ENCODE measurements around the gene LDHA.

LDHA gene

DNA sequence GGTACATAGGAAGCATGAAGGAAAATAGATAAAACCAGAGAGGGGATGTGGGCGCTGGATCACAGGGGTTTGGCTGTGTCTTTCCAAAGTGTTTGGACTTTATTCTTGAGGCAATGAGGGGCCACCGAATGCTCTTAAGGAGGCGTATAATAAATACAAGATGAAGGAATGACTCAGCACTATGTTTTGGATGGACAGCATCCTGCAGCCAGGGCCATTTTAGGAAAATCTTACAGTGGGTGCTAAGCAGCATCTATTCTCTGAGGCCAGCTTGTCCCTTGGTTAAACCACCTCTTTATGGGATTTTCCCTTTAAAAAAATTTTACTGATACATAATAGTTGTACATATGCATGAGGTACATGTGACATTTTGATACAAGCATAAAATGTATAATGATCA is 4.3 kb upstream of the LDHA start:
- no peak overlapping the region for H3K27ac ChIP-seq
- TF ChIP-seq, protein P1, sequence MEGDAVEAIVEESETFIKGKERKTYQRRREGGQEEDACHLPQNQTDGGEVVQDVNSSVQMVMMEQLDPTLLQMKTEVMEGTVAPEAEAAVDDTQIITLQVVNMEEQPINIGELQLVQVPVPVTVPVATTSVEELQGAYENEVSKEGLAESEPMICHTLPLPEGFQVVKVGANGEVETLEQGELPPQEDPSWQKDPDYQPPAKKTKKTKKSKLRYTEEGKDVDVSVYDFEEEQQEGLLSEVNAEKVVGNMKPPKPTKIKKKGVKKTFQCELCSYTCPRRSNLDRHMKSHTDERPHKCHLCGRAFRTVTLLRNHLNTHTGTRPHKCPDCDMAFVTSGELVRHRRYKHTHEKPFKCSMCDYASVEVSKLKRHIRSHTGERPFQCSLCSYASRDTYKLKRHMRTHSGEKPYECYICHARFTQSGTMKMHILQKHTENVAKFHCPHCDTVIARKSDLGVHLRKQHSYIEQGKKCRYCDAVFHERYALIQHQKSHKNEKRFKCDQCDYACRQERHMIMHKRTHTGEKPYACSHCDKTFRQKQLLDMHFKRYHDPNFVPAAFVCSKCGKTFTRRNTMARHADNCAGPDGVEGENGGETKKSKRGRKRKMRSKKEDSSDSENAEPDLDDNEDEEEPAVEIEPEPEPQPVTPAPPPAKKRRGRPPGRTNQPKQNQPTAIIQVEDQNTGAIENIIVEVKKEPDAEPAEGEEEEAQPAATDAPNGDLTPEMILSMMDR (conservative IDR thresholded peaks at IDR 0.05; ENCODE audit: low read depth) = no peak
- no peak for DNase-seq (ENCODE audit: low spot score)
- ChIA-PET CTCF (no interaction called here), POLR2A (ENCODE audit: low non-redundant PET) (no interaction called here)

DNA sequence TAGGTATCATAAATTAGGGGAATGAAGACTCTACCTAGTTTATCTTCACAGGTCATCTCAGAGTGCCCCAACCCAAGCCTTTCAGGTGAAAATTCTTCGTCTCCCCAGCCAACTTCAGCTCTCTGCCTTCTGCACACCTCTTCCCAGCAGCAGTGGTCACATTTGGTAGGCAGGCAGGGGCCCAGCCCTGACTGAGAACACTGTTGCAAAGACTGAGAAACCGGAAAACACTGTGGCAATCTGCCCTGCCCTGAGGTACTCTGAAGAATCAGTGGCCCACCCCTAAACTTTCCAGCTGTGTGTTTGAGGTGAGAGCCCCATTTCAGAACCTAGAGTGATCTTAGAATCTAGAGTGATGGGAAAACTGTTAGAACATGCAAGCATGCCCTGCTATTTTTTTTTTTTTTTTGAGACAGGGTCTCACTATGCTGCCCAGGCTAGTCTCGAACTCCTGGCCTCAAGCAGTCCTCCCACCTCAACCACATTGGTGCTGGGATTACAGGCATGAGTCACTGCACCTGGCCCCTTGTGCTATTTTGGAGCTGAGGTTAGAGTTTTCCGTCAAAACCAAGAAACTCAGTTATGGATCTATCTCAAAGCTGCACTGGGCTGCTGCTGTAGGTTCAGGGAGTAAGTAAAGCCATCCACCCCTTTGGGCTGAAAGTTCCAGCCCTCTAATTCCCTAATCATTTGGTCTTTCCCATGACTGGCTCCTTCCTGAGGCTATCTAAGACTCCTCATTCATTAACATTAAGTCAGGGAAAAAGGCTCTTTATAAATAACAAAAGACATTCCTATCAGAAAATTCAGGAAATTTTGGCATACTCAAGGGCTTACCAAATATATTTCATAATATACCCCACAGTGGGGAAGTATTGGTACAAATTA is 1.7 kb upstream of the LDHA start:
- peak overlapping the region; percentile 98 for H3K27ac ChIP-seq
- CTCF ChIA-PET = interaction anchor here (0.6 to 0.7 kb wide), 3 partner anchors 8 to 286 kb away, joined by 3 to 4 read pairs (median 3); no protein-coding TSS in a partner anchor

DNA sequence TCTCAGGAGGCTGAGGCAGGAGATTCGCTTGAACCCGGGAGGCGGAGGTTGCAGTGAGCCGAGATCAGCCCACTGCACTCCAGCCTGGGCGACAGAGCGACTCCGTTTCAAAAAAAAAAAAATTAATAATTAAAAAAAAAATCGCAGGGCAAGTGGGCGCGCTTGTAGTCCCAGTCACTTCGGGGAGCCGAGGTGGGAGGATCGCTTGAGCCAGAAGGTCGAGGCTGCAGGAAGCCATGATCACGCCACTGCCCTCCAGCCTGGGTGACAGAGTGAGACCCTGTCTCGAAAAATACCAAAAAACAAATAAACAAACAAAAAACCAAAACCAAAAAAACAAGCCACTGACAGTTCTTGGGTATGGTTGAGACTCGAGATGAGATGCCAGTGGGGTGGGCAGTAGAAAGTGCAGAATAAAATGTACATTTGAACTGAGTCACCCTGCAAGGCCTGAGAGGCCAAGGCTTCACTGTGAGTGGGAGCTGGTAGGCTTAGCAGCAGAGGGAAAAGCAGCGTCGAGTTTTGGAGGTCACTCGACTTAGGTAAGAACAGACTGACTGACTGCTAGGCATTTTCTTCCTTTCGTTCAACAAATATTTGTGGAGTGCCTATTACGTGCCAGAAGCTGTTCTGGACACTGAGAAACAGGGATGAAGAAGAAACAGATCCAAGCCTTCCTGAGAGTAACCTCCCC is 635 bp upstream of the LDHA start:
- H3K27ac ChIP-seq = peak overlapping the region; percentile 98
- DNase-seq (ENCODE audit: low spot score) = no peak
- TF ChIP-seq, protein P1 (conservative IDR thresholded peaks at IDR 0.05; ENCODE audit: low read depth) = no peak
- ChIA-PET POLR2A (ENCODE audit: low non-redundant PET) (interaction anchor here (0.6 to 2.9 kb wide), 4 partner anchors 10 to 1783 kb away, joined by 3 to 38 read pairs (median 8); partner anchors contain the start of genes GTF2H1 and HPS5), CTCF (interaction anchor here (0.6 kb wide), 1 partner anchor 150 kb away, joined by 3 read pairs; no protein-coding TSS in a partner anchor)

More for the DNA sequence above, 1.7 kb upstream of the LDHA start:
- POLR2A ChIA-PET (ENCODE audit: low non-redundant PET) = no interaction called here
- DNase-seq (ENCODE audit: low spot score) = no peak
- TF ChIP-seq, protein P1 (conservative IDR thresholded peaks at IDR 0.05; ENCODE audit: low read depth) = no peak

DNA sequence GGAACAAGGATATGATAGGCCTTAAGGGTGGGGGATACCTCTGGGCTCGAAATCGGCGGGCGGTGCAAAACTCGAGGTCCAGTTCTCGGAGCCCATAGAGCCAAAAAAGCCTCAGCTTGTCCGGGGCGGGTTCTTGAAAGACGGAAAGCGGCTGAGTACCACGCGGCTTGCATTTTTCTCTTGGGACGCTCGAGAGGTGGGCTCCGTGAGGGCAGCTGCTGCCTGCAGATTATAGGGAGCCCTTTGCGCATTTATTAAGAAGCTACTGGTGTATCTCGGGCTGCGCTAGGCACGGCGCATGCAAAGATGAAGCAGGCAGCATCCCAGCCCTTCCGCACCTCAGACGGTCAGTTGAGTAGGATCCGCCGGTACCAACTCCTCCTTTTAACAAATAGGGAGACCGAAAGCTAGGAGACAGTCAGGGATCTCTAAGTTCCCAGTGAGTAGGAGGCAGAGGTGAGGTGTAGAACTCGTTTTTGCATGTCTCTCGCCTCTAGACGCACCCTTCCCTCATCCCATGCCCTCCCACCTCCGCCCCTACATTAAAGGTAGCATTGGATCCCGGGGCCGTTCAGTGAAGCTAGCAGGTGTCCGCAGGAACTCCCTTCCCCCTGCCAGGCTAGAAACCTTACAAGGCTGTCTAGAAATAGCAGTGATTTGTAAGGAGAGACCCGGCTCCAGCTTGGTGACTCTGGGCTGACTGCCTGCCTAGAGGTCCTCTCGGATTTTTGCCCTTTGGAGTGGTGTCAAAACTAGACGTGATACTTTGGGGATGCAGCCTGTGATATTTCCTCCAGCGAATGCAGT is 768 bp downstream of the LDHA start:
- ChIA-PET CTCF (interaction anchor here (0.5 to 1.3 kb wide), 3 partner anchors 11 to 81 kb away, joined by 3 to 5 read pairs (median 5); no protein-coding TSS in a partner anchor), POLR2A (ENCODE audit: low non-redundant PET) (interaction anchor here (0.6 to 2.9 kb wide), 7 partner anchors 9 to 1224 kb away, joined by 3 to 38 read pairs (median 4); partner anchors contain the start of genes GTF2H1 and HPS5)
- DNase-seq (ENCODE audit: low spot score) = peak; percentile 25
- TF ChIP-seq, protein P1 (conservative IDR thresholded peaks at IDR 0.05; ENCODE audit: low read depth) = no peak
- H3K27ac ChIP-seq = peak overlapping the region; percentile 98

DNA sequence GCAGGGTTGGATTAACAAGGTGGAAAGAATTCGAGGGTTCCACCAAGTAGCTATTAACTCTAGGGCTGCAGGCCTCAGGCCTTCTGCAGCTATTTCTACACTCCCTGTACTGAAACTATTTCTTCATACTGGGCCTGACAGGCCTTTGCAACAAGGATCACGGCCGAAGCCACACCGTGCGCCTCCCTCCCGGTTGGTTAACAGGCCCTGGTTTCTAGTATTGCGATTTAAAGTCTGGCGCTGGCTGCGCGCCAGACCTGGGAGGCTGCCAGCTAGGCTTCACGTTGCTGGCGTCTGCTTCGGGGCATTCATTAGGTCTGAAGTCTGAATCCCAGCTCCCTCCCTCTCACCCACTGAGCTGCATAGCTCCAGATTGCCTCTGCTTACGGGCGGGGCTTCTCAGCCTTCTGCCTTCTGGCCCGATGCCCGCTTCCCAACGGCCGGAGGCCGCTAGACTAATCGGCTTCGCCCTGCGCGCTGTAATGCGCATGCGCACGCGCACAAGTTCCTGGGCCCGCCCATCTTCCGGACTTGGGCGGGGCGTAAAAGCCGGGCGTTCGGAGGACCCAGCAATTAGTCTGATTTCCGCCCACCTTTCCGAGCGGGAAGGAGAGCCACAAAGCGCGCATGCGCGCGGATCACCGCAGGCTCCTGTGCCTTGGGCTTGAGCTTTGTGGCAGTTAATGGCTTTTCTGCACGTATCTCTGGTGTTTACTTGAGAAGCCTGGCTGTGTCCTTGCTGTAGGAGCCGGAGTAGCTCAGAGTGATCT is 1.6 kb downstream of the LDHA start:
- CTCF ChIA-PET = no interaction called here

More for the DNA sequence above, 1.6 kb downstream of the LDHA start:
- peak overlapping the region; percentile 98 for H3K27ac ChIP-seq
- TF ChIP-seq, protein P1 (conservative IDR thresholded peaks at IDR 0.05; ENCODE audit: low read depth) = no peak
- peak; percentile 98 for DNase-seq (ENCODE audit: low spot score)
- POLR2A ChIA-PET (ENCODE audit: low non-redundant PET) = interaction anchor here (0.6 to 2.9 kb wide), 4 partner anchors 12 to 1225 kb away, joined by 3 to 38 read pairs (median 4); no protein-coding TSS in a partner anchor

Data from RWPE1 (cell line).